HepG2 (cell line): ENCODE data around the gene PIGC. TPM values are rescaled to one million over a fixed set of nuclear protein-coding genes. Genes with fewer than 3 reads are reported as not detected.

ENCODE experiments used
- CENPT ChIP-seq: sonication (generic); formaldehyde crosslinking; IDR thresholded peaks from 2 replicates; pipeline ENCODE4 v1.8.0; 2022; ENCODE audit warnings: low read depth, mild to moderate bottlenecking, moderate library complexity, missing genetic modification reagents
- EHMT2 ChIP-seq: fragments of 200-600 bp; sonication (generic); IDR thresholded peaks from 2 replicates; pipeline ENCODE4 v1.7.0; 2017; ENCODE audit warnings: antibody characterized with exemption, low read depth, low read length, borderline replicate concordance
- NCOA1 ChIP-seq: sonication (generic); formaldehyde crosslinking; IDR thresholded peaks from 2 replicates; pipeline ENCODE4 v1.9.0; 2021; ENCODE audit warnings: missing genetic modification reagents
- PAF1 ChIP-seq: IDR thresholded peaks from 2 replicates; pipeline ENCODE4 v1.6.1; 2016; ENCODE audit warnings: missing genetic modification reagents, missing compliant biosample characterization
- PRMT3 ChIP-seq: sonication (generic); formaldehyde crosslinking; IDR thresholded peaks from 2 replicates; pipeline ENCODE4 v1.8.1; 2022; ENCODE audit warnings: low read depth, mild to moderate bottlenecking, moderate library complexity, missing genetic modification reagents, borderline replicate concordance
- SMYD3 ChIP-seq: sonication (generic); formaldehyde crosslinking; IDR thresholded peaks from 2 replicates; pipeline ENCODE4 v1.8.1; 2023; ENCODE audit warnings: mild to moderate bottlenecking, missing genetic modification reagents
- ZMYM3 ChIP-seq: sonication (generic); formaldehyde crosslinking; IDR thresholded peaks from 2 replicates; pipeline ENCODE4 v1.5.1; 2020; ENCODE audit warnings: mild to moderate bottlenecking, missing genetic modification reagents
- ZNF253 ChIP-seq: sonication (generic); formaldehyde crosslinking; IDR thresholded peaks from 2 replicates; pipeline ENCODE4 v1.8.0; 2022; ENCODE audit warnings: mild to moderate bottlenecking, missing genetic modification reagents, borderline replicate concordance
- ZNF282 ChIP-seq: fragments of 450-650 bp; IDR thresholded peaks from 2 replicates; pipeline ENCODE4 v1.6.1; 2018; ENCODE audit not compliant: partially characterized antibody
- ZNF431 ChIP-seq: sonication (generic); formaldehyde crosslinking; IDR thresholded peaks from 2 replicates; pipeline ENCODE4 v1.9.0; 2022; ENCODE audit warnings: missing genetic modification reagents, low read depth, mild to moderate bottlenecking, borderline replicate concordance
- ZNF550 ChIP-seq: sonication (generic); formaldehyde crosslinking; IDR thresholded peaks from 2 replicates; pipeline ENCODE4 v1.4.0; 2020; ENCODE audit warnings: mild to moderate bottlenecking, missing genetic modification reagents, borderline replicate concordance
- ZNF609 ChIP-seq: sonication (generic); formaldehyde crosslinking; IDR thresholded peaks from 2 replicates; pipeline ENCODE4 v1.4.0; 2020; ENCODE audit warnings: mild to moderate bottlenecking, missing genetic modification reagents, borderline replicate concordance
- ZNF709 ChIP-seq: sonication (generic); formaldehyde crosslinking; IDR thresholded peaks from 2 replicates; pipeline ENCODE4 v1.5.0; 2020; ENCODE audit warnings: mild to moderate bottlenecking, missing genetic modification reagents
- ZNF710 ChIP-seq: sonication (generic); formaldehyde crosslinking; IDR thresholded peaks from 2 replicates; pipeline ENCODE4 v1.5.0; 2020; ENCODE audit warnings: mild to moderate bottlenecking, missing genetic modification reagents, borderline replicate concordance
- ZSCAN21 ChIP-seq: sonication (generic); formaldehyde crosslinking; IDR thresholded peaks from 2 replicates; pipeline ENCODE4 v1.8.0; 2022; ENCODE audit warnings: mild to moderate bottlenecking, missing genetic modification reagents, moderate library complexity, borderline replicate concordance
- polyA plus RNA-seq, 8 experiments: library from polyadenylated mRNA; depleted of rRNA in 3 of 8; stranded (reverse) in 7 of 8; unstranded in 1 of 8; fragments of >200 nt; fragmentation: Illumina TruSeq in 4 of 8; extraction: Trizol in 4 of 8; gene quantifications; 2 replicates each; pipeline versions ENCODE4 v1.2.1 to v1.2.3, GENCODE V29; 2011 to 2016; ENCODE audit warnings: low read depth in 4 of 8, missing spikeins in 1 of 8, mixed read lengths in 1 of 8; ENCODE audit not compliant: insufficient read depth in 1 of 8
- total RNA-seq, 5 experiments: library from RNA; depleted of rRNA; stranded (reverse); fragments of >200 nt; fragmentation: Illumina TruSeq; extraction: Trizol; gene quantifications; 2 replicates each; pipeline ENCODE4 v1.2.3, GENCODE V29; 2016; ENCODE audit warnings: low read depth in 1 of 5
- TF ChIP-seq, protein P1 (sequence below): sonication (generic); formaldehyde crosslinking; IDR thresholded peaks from 2 replicates; pipeline ENCODE4 v1.5.1; 2020; ENCODE audit warnings: mild to moderate bottlenecking, missing genetic modification reagents, moderate library complexity
- TF ChIP-seq, protein P2 (sequence below): sonication (generic); formaldehyde crosslinking; IDR thresholded peaks from 2 replicates; pipeline ENCODE4 v1.8.1; 2023; ENCODE audit warnings: mild to moderate bottlenecking, inconsistent platforms, moderate library complexity, missing genetic modification reagents, borderline replicate concordance
- TF ChIP-seq, protein P3 (sequence below): IDR thresholded peaks from 2 replicates; pipeline ENCODE4 v1.6.1; 2016; ENCODE audit warnings: control low read depth
- TF ChIP-seq, protein P4 (sequence below): sonication (generic); formaldehyde crosslinking; IDR thresholded peaks from 2 replicates; pipeline ENCODE4 v1.4.0; 2020; ENCODE audit warnings: mild to moderate bottlenecking, missing genetic modification reagents

Gene PIGC
- total and polyA plus RNA-seq, 2 of the 13 experiments (the other 11 are each of a cell fraction or from before 2014, with no cell fraction given) = 26.7 to 29.5 TPM

GRCh38 chr1:172450524-172450885 lies 6.6 kb upstream of the PIGC start (continued):
- TF ChIP-seq ZNF709 (CRISPR knock-in tag) (no peak), ZSCAN21 (CRISPR knock-in tag) (no peak), EHMT2 (no peak), ZNF710 (CRISPR knock-in tag) (no peak), PRMT3 (CRISPR knock-in tag) (0 out of 2 replicates have a peak, but pooled peaks have one; percentile 47), SMYD3 (no peak), ZNF431 (CRISPR knock-in tag) (no peak), ZNF609 (CRISPR knock-in tag) (peak; percentile 75; the same call in 1 of the 2 replicates), ZNF282 (no peak), NCOA1 (CRISPR knock-in tag) (no peak), CENPT (CRISPR knock-in tag) (no peak), ZNF550 (CRISPR knock-in tag) (no peak), ZMYM3 (CRISPR knock-in tag) (no peak), PAF1 (CRISPR knock-in tag) (no peak), ZNF253 (CRISPR knock-in tag) (no peak)
- TF ChIP-seq, protein P1, sequence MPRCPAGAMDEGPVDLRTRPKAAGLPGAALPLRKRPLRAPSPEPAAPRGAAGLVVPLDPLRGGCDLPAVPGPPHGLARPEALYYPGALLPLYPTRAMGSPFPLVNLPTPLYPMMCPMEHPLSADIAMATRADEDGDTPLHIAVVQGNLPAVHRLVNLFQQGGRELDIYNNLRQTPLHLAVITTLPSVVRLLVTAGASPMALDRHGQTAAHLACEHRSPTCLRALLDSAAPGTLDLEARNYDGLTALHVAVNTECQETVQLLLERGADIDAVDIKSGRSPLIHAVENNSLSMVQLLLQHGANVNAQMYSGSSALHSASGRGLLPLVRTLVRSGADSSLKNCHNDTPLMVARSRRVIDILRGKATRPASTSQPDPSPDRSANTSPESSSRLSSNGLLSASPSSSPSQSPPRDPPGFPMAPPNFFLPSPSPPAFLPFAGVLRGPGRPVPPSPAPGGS (CRISPR knock-in tag) = no peak
- TF ChIP-seq, protein P2, sequence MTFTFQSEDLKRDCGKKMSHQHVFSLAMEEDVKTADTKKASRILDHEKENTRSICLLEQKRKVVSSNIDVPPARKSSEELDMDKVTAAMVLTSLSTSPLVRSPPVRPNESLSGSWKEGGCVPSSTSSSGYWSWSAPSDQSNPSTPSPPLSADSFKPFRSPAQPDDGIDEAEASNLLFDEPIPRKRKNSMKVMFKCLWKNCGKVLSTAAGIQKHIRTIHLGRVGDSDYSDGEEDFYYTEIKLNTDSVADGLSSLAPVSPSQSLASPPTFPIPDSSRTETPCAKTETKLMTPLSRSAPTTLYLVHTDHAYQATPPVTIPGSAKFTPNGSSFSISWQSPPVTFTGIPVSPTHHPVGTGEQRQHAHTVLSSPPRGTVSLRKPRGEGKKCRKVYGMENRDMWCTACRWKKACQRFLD (CRISPR knock-in tag) = no peak
- TF ChIP-seq, protein P3, sequence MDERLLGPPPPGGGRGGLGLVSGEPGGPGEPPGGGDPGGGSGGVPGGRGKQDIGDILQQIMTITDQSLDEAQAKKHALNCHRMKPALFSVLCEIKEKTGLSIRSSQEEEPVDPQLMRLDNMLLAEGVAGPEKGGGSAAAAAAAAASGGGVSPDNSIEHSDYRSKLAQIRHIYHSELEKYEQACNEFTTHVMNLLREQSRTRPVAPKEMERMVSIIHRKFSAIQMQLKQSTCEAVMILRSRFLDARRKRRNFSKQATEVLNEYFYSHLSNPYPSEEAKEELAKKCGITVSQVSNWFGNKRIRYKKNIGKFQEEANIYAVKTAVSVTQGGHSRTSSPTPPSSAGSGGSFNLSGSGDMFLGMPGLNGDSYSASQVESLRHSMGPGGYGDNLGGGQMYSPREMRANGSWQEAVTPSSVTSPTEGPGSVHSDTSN (CRISPR knock-in tag) = no peak
- TF ChIP-seq, protein P4, sequence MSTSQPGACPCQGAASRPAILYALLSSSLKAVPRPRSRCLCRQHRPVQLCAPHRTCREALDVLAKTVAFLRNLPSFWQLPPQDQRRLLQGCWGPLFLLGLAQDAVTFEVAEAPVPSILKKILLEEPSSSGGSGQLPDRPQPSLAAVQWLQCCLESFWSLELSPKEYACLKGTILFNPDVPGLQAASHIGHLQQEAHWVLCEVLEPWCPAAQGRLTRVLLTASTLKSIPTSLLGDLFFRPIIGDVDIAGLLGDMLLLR (CRISPR knock-in tag) = no peak
